CMK (cell line): ENCODE data around the gene PHEX.

ENCODE experiments used
- DNase-seq: peaks from one replicate; pipeline ENCODE4 v3.0.0-alpha.2; 2010; ENCODE audit warnings: low read depth

The PHEX gene

DNA sequence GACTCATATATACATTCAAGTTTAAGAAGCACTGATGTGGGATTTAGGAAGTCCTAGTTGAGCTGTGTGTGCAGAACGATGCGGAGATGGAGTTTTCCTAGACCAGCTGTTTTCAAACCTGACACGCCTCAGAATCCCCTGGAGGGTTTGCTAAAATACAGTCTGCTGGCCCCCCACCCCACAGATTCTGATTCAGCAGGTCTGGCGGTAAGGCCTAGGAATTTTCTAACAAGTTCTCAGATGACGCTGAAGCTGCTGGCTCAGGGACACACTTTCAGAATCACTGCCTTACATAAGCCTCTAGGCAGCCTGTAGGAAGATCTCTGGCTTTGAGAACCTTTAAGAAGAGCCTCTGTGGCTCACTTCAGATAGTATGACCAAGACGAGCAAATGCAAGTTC lies 73.1 kb downstream of the PHEX start:
- no peak for DNase-seq

DNA sequence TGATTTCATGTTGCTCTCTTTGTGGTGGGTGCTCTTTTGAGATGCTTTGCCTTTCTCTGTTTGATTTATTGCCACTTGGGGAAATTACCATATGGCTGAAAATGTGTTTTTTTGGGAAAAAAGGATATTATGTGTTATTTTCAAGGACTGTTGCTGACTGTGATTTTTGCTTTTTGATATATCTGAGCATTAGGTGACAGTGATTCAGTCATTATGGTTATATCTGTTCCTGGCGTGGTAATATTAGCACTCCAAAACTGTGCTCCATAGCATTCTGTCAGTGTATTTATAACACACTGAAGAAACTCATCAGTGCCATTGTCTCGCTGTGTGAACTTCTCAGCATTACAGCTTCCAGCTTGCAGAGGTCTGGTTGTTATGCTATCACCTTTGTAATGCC lies 73.8 kb downstream of the PHEX start:
- no peak for DNase-seq

DNA sequence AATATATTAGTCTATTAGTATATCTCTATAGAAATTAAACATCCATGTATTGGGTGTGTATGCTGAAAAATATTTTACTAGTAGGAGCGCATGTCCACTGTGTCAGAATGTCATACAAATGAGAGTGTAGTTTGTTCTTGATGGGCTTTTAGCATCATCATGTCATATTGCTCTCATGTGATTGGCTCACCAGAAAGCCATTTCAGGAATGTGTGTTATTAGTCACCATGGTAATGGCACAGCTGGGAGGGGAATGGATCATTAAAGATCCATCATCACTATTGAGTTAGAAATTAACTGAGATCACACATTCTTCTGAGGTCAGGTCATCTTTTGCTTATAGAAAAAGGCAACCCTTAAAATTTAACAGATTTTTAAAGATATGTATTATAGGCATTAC lies 77.3 kb downstream of the PHEX start:
- no peak for DNase-seq

DNA sequence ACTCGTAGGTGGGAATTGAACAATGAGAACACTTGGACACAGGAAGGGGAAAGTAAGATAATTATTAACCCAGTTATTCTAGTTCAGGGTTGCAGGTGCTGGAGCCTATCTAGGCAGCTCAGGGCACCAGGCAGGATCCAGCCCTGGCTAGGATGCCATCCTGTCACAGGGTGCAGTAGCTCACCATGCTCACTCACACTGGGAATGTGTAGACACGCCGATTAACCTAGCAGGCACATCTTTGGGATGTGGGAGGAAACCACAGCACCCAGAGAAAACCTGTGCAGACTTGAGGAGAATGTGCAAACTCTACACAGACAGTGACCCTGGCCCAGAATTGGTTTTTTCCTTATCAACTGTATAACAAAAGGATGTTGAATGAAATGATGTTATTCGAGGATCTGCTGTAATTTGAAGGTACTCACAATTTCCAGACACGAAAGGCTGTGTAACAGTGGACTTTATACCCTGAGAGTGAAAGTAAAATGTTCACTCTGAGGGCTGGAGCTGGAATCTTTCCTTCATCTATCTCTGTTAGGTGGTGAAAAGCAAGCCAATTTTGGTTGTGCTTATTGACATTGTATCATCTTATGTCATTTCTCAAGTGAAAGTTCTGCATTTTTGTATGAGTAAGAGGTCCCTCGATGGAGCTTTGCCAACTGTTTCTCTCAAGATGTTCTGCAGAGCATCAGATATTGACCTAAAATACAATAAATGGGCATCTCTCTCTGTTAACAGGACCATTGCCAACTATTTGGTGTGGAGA lies 78.8 kb downstream of the PHEX start:
- DNase-seq: no peak

DNA sequence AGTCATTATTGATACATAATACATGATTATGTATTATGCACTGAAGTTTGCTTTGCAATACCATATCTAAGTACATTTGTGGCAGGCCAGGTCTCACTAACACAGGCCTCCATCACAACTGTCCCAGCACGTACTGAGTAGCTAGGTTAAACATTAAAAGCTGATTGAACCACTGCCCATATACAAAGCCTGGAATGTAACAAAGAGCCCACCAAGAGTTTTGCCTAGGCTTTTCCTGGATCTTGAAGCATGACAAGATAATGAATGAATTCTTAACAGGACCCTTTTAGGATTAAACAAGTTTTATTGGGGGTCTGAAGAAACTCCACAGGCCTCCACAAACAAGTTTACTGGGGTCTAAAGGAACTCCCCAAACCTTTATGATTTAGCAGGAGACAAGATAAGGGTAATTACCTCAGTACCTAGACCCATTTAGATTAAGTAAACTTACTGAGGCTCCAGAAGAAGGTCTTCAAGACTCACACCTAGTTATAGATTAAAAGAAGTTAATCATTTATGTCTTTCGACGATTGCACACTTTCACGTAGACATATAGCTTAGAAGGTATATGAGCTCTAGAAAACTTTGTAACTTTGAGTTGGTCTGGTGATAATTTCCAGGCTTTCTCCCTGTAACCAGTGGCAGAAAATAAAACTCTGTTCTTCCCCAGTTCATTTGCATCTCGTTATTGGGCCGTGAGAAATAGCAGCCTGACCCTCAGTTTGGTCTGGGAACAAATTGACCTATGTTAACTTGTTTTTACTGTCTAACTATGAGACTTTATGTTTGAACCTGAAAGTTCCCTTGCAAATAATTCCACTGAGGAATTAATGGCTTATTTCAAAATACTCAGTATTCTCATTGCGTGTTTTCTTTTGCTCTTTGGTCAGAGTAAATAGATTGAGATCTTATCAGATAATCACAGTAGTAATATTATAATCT lies 84.8 kb downstream of the PHEX start:
- DNase-seq: no peak

DNA sequence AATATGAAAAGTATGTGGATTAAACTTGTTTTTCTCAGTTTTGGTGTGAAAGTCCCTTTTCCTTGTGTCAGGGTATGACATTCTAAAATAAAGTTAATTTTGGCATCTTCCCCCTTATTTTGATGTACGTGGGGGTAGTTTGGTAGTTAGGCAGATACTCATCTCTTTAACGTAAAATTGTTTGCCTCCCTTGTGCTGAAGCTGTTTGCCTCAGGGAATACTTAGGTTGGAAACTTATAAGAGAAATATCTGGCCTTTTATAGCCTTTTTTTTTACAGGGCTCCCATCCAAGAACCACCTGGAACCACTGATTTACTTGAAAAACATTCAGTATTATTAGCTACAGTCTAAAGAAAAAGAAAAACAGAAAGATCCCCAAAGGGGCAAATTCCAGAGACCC lies 85.5 kb downstream of the PHEX start:
- DNase-seq: no peak

DNA sequence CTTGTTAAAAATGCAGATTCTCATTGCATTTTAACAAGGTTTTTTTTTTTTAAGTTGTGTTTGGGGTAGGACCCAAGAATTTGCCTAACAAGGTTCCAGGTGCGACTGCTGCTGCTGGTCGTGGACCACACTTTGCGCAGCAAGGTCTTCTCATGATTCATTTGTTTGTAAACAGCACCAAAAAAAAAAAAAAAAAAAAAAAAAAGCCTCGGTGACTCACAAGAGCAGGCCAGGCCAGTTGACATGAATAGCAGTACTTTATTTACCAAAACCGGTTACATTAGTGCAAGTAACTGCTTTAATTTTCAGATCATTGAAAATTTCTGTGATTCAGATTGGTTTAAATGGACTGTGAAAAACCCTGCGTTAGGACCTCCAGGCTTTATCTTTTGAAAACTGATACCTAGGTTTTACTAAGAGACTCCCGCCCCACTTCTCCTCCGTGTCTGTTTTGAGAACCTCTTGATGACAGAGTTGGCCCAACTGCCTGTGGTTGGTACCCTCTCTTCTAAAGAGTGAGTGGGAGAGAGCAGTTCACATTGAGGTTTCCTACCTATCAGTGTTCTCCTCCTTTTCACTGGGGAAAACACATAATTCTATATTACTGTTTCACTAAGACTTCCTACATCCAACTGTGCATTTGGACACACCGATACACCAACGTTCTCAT lies 86.2 kb downstream of the PHEX start:
- DNase-seq: no peak

DNA sequence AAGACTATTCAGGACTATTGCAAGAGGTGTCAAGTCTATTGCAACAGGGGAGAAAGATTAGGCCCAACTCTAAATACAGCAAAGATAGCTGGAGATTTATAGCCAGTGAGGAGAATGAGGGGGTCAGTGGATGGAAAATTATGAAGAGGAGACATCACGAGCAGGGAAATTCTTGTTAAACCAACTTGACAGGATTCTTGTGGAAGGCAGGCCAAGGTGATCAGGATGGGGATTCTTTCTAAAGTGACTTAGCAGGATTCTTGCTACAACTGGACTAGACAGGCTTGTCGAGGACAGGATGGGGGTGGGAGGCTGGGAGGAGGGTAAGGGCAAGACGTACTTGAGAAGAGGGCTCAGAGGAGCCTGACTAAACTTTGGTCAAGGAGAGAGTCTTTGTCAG lies 89.0 kb downstream of the PHEX start:
- no peak for DNase-seq

DNA sequence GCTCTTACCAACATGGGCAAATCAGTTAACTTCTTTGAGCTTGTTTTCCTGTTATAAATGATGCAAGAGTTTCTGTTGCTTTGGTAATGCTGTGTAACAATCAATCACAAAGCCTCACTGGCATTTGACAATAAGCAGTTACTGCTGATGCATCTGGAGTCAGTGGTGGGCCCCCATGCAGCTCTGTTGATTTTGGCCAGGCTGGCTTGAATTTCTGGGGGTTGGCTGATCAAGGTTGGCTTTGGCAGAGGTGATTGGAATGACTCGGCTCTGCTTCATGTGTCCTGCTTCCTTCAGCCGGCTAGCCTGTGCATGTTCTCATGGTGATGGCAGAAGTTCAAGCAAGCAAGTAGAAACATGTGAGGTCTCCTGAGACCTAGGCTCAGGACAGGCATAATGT lies 90.4 kb downstream of the PHEX start:
- DNase-seq: no peak

DNA sequence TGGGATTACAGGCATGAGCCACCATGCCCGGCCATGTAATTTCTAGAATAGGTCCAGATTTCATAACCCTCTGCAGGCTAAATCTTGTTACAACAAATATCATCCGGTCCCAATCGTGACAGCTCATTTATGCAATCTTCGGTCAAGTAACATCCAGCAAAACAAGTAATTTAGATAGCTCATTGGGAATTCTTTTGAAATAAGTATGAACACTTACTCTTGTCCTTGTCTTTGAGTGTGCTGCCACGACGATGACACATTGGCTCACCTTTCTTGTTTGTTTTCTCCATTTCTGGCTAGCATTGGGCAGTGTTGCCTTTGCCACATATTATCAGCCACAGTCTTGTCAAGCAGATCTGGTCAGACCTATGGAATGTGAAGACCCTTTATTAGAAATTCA lies 92.0 kb downstream of the PHEX start:
- DNase-seq: no peak

DNA sequence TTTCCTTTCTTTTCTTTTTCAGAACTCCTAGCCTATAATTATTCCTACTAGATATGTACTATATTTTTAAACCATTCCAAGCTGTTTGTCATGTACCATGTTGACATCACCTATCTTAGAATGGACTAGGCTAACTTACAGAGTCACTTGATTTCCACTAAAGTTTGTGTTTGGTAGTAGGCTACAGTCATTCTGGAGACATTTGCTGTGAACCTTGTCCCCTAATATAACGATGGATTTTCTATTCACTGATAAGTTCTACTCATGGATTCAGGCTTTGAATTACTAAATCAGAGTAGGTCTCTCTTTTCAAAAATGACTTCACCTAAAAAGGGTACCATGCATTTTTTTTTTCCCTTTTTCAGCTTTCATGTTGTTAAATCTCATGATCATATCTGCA lies 93.4 kb downstream of the PHEX start:
- DNase-seq: no peak

DNA sequence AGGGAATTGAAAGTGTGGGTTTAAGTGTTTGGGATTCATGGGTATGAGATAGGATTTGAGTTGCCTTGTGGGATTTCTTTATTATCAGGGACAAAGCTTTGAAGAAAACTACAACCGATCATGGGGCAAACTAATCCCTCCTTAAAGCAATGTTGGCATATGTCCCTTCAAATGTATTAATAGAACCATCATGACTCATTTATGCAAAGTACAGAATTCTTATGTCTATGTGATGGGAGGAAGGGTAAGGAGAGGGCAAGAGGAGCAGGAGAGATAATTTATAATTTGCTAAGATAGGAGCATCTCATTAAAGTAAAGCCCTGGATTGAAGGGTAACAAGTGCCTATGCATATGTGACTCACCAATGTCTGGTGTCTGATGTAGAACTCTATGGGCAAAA lies 94.2 kb downstream of the PHEX start:
- DNase-seq: no peak

DNA sequence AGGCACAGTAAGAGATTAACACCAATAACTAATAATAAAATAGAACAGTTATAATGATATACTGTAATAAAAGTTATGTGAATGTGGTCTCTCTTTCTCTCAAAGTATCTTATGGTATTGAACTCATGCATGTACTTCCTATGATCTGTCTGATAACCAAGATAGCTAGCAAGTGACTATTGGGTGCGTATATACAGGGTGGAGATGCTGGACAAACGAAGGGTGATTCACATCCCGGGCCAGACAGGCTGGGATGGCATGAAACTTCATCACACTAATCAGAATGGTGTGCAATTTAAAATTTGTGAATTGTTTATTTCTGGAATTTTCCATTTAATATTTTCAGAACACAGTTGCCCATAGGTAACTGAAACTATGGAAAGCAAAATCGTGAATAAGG lies 96.8 kb downstream of the PHEX start:
- no peak for DNase-seq

DNA sequence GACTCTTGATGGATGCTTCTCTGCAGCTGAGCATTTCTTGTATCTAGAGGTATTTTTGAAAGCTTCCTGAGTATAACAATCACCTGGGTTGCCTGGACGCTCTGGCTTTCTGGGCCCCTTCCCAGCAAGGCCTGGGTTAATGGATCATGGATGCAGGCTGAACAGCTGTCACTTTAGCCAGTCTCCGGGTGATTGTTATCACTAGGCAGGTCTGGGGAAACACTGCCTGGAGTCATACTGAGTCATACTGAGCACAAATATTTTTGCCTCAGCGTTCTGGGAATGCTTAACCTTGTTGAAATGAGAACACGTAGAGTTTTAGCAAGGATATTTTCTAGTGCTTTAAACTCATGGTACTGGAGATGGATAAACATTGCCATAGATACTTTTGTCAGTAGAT lies 102.6 kb downstream of the PHEX start:
- no peak for DNase-seq

DNA sequence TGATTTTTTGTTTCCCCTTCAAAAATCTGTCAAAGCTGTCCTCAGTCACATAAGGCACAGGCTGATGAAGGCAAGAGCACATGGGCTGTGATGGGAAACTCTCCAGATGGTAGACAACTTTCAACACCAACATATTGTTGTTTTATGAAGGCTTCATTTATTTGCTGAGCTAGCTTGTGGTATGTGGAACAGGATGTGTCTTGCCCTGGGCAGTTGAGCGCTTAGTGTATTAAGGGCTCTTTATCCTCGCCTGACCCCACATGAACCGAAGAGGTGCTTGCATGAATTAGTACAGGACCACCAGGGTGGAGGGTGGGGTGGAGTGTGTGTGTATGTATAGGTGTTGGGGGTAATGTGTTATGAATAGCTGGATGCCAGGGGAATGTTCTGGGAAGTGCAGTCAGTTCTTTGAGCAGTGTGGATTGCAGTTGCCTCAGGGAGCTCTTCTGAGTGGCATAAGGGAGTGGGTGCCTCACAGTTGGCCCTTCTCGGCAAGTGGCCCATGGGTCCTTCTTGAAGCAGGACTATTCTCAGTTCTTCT lies 103.1 kb downstream of the PHEX start:
- no peak for DNase-seq

DNA sequence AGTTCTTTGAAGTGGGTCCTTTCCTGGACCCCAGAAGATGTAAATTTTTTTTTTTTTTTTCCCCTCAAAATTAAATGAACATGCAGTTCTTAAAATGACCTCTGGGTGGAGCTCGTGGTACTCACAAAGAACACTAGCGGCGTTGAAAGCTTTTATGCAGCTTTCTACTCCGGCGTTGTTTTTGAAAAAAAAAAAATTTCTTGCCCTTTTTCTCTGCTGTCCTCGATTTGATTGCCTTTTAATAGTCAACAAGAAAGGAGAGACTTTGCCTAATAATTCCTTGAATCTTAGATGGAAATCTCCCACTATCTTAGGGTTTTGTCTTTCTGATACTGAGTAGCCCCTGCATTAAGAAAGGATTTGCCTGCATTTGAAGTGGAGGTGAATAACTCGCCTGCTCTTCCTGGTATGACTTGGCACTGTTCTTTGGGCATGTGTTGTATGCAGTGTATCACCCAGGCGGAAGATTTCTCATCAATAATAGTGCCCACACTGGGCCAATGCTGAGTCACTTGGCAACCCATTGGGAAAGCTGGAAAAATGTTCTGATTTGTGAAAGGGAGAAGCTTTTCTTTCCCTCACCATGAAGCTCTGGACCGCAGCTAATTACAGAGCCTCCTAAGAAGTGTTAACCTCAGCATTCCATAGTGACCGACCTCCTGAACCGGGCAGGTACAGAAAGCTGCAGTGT lies 104.0 kb downstream of the PHEX start:
- DNase-seq: no peak

DNA sequence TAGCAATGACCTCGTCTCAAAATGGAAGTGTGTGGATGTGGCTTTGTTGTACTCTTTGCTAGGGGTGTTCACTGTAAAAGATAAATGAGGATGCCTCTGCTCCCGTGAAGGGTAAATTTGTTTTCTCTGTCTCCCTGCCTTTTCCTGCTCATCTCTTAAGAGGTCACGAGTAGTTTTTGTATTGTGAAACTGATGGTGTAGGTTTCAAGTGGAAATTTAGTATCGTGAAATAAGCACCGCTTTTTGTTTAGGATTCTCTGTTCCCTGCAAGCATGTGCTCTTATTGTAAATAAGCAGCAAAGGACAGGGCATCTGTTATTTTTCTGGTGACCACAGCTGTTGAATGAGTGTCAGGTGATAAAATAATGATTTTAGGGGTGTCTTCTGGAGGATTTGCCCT lies 104.6 kb downstream of the PHEX start:
- no peak for DNase-seq

DNA sequence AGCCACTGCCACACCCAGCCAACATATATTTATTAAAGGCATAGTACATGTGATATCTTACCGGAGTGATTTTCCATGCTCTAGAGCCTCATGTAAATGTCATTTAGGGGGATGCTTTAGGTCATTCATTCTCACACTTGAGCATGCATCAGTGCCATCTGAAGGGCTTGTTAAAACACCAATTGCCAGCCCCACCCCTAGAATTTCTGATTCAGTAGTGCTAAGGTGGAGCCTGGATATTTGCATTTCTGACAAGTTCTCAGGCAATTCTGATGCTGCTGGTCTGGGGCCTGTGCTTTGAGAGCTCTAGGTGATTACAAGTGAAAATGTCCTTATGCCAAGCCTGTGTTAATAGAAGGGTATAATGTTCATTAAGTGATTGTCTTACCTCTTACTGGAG lies 107.7 kb downstream of the PHEX start:
- no peak for DNase-seq

DNA sequence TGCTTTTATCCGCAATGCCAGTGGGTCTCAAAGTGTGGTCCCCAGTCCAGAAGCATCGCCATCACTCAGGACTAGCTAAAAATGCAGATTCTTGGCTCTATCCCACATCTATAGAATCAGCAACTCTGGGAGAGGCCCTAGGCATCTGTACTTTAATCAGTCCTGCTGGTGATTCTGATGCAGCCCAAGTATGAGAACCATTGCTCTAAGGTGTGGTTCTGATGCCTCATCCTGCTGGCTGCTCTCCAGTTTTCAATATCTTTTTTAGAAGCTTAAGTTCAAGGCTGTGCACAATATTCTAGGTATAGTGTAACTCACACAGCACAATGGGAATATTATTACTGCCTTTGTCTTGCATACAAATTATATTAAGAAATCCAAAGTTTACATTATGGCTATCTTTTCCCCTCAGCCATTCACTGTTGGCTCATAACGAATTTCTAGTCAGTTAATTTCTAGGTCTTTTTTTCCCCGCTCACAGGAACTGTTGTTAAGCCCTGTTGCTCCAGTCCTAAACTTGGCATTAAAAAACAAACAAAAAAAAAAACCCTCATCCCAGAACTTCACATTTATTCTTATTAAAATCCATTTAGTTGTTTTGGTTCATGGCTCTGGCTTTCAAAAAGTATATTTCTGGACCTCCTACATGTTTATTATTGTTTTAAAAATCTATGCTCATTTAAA lies 109.1 kb downstream of the PHEX start:
- DNase-seq: no peak

DNA sequence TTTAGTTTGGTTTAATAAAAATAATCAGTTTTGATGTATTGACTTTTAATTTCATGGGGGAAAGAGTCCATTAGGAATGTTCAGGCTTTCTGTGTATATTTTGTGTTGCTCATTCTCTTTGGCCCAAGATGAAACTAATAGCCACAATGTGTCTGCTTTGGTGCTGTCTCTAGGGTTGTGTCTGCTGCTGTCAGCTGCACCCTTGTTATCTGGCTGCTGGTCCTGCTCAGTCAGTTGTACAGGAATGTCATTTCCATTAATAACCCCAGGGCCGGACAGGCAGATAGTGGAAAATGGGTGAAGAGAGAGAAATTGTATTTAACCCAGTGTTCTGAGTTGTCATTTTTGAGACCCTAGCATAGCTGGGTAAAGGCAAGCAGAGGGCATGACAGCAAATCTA lies 115.1 kb downstream of the PHEX start:
- no peak for DNase-seq

DNA sequence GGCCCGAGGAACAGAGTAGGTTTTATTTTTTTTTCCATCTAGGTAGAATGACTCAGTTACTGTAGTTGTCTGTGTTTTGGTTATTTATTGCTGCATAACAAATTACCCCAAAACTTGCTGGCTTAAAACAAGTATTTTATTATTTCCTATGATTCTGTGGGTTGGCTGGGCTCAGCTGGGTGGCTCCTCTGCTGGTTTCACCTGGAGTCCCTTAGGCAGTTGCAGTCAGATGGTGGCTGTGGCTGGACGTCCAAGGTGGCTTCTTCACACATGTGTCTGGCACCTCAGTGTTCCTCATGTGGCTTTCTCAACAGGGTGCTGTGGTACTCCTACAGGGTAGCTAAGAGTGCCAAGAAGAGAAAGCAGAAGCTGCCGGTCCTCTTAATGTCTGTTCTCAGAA lies 115.8 kb downstream of the PHEX start:
- no peak for DNase-seq
